HG02759 (cell line): ENCODE data around the gene OBSCN.

Experiments used
- ATAC-seq: cut with Tn5 transposase; IDR thresholded peaks from one replicate; pipeline ENCODE4 v1.9.1; 2021; ENCODE audit warnings: mild to moderate bottlenecking, moderate library complexity; ENCODE audit not compliant: unreplicated experiment

The OBSCN gene

GRCh38 chr1:228207851-228208821 lies at the start of gene OBSCN:
Gene OBSCN, plus strand, starts transcription at chr1:228208044. Its CDS starts 3,740 bp downstream, at chr1:228211784.
- ATAC-seq, result no peak

- ATAC-seq, result no peak
Observed at GRCh38 chr1:228158151-228159007, 49.5 kb upstream of the OBSCN start.

GRCh38 chr1:228159008-228159665 lies 48.7 kb upstream of the OBSCN start:
- no peak for ATAC-seq

- ATAC-seq, result no peak
Observed at GRCh38 chr1:228160201-228160761, 47.6 kb upstream of the OBSCN start.

- no peak for ATAC-seq
Observed at GRCh38 chr1:228161362-228161761, 46.5 kb upstream of the OBSCN start.

- no peak for ATAC-seq
Observed at GRCh38 chr1:228161866-228162265, 46.0 kb upstream of the OBSCN start.

- no peak for ATAC-seq
Observed at GRCh38 chr1:228162286-228163006, 45.4 kb upstream of the OBSCN start.

- no peak for ATAC-seq
Observed at GRCh38 chr1:228163007-228163753, 44.7 kb upstream of the OBSCN start.

GRCh38 chr1:228163776-228164519 lies 43.9 kb upstream of the OBSCN start:
- ATAC-seq, result no peak

GRCh38 chr1:228164561-228165371 lies 43.1 kb upstream of the OBSCN start:
- ATAC-seq, result peak; percentile 0

GRCh38 chr1:228165372-228166169 lies 42.3 kb upstream of the OBSCN start, which contains the start of gene IBA57:
Gene IBA57, plus strand, starts transcription at chr1:228165804. Its CDS starts 13 bp downstream, at chr1:228165817.
- peak; percentile 82 for ATAC-seq

- ATAC-seq, result peak; percentile 5
Observed at GRCh38 chr1:228166170-228166936, 41.5 kb upstream of the OBSCN start.

GRCh38 chr1:228168563-228169270 lies 39.1 kb upstream of the OBSCN start:
- no peak for ATAC-seq

GRCh38 chr1:228169345-228169744 lies 38.5 kb upstream of the OBSCN start:
- no peak for ATAC-seq

GRCh38 chr1:228170666-228171065 lies 37.2 kb upstream of the OBSCN start:
- ATAC-seq, result no peak
